ENCODE data around the gene TRDN. TPM values are rescaled to one million over a fixed set of nuclear protein-coding genes. Genes with fewer than 3 reads are reported as not detected.
"Not testable (repeated sequence)": the region's sequence is repeated elsewhere in the genome, so short reads cannot be mapped to it uniquely, and the experiment has no call there.

The TRDN gene
- total and polyA plus RNA-seq, 3 experiments from 2014 or later, result not detected

DNA sequence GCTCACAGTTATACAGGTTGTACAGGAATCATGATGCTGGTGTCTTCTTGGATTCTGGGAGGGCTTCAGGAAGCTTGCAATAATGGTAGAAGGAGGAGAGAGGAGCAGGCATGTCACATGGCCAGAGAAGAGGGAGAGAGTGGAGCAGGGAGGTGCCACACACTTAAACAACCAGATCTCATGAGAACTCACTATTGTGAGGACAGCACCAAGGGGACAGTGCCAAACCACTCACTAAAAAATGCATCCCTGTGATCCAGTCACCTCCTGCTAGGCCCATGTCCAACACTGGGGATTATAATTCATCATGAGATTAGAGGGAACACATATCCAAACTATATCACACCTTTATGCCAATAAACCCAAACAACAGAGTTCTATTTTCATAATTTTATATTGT is 67.2 kb downstream of the TRDN start:
- H3K36me3 ChIP-seq (ENCODE audit: insufficient read depth, low read length), result no peaks in the 10 kb centered on the region
- H3K27ac ChIP-seq (ENCODE audit: low read depth, low read length), result no peak overlapping the region
- H3K9me3 ChIP-seq (ENCODE audit: low read length), result no peaks in the 10 kb centered on the region
- H3K4me1 ChIP-seq (ENCODE audit: insufficient read depth, low read length), result no peaks in the 10 kb centered on the region
- H3K4me3 Mint-ChIP-seq, result no peak overlapping the region
- ChIA-PET CTCF (no interaction called here), POLR2A (no interaction called here)
- H3K27me3 Mint-ChIP-seq, result peaks cover 0 to 2% of the 10 kb centered on the region in 2 donors
- no peaks in the 10 kb centered on the region for H3K27me3 ChIP-seq (ENCODE audit: insufficient read depth, low read length, poor library complexity, severe bottlenecking)
- DNase-seq, result no peak
- H3K4me1 Mint-ChIP-seq, result no peaks in the 10 kb centered on the region
- no peak overlapping the region for H3K4me3 ChIP-seq (ENCODE audit: low read length)
- no peaks in the 10 kb centered on the region for H3K36me3 Mint-ChIP-seq
- peaks cover 0 to 2% (median 0%) of the 10 kb centered on the region in 5 donors for H3K9me3 Mint-ChIP-seq
- no peak overlapping the region for H3K27ac Mint-ChIP-seq

DNA sequence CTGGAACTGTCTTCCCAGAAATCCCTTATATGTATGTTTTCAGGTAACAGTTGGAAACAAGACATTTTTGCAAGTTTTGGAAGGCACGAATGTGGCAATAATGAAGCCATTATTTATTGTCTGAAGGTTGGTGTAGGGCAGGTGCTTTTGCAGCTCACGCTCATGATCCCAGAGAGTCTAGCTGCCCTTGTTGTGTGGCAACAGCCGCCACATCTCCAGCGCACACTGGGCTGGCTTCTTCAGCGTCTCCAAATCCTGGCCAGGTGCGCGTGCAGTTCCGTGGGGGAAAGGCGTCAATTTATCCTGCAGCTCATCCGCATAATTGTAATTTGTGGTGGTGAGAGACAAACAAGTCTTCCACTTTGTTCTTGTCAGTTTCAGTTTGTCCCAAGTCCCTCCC is 71.2 kb downstream of the TRDN start:
- no peak for DNase-seq
- Histone ChIP-seq H3K36me3 (ENCODE audit: insufficient read depth, low read length) (no peaks in the 10 kb centered on the region), H3K27ac (ENCODE audit: low read depth, low read length) (no peak overlapping the region), H3K9me3 (ENCODE audit: low read length) (no peaks in the 10 kb centered on the region), H3K27me3 (ENCODE audit: insufficient read depth, low read length, poor library complexity, severe bottlenecking) (no peaks in the 10 kb centered on the region), H3K4me1 (ENCODE audit: insufficient read depth, low read length) (no peaks in the 10 kb centered on the region), H3K4me3 (ENCODE audit: low read length) (no peak overlapping the region)
- H3K27me3 Mint-ChIP-seq, result peaks cover 0 to 2% of the 10 kb centered on the region in 2 donors
- H3K4me3 Mint-ChIP-seq, result no peak overlapping the region
- ChIA-PET POLR2A (no interaction called here), CTCF (no interaction called here)
- H3K9me3 Mint-ChIP-seq, result peaks cover 0 to 12% (median 5%) of the 10 kb centered on the region in 5 donors
- no peaks in the 10 kb centered on the region for H3K36me3 Mint-ChIP-seq
- no peaks in the 10 kb centered on the region for H3K4me1 Mint-ChIP-seq
- H3K27ac Mint-ChIP-seq, result no peak overlapping the region

- Mint-ChIP-seq H3K36me3 (no peaks in the 10 kb centered on the region), H3K4me3 (no peak overlapping the region), H3K9me3 (peaks cover 0 to 17% (median 8%) of the 10 kb centered on the region in 5 donors), H3K27me3 (peaks cover 0 to 2% of the 10 kb centered on the region in 2 donors), H3K27ac (no peak overlapping the region), H3K4me1 (no peaks in the 10 kb centered on the region)
- DNase-seq, result no peak
- Histone ChIP-seq H3K27me3 (ENCODE audit: insufficient read depth, low read length, poor library complexity, severe bottlenecking) (no peaks in the 10 kb centered on the region), H3K4me1 (ENCODE audit: insufficient read depth, low read length) (no peaks in the 10 kb centered on the region), H3K9me3 (ENCODE audit: low read length) (no peaks in the 10 kb centered on the region), H3K4me3 (ENCODE audit: low read length) (no peak overlapping the region), H3K27ac (ENCODE audit: low read depth, low read length) (no peak overlapping the region), H3K36me3 (ENCODE audit: insufficient read depth, low read length) (no peaks in the 10 kb centered on the region)
- ChIA-PET CTCF (no interaction called here), POLR2A (no interaction called here)
Measured at GRCh38 chr6:123564361-123564760, 72.4 kb downstream of the TRDN start.

GRCh38 chr6:123562677-123563076 is 74.1 kb downstream of the TRDN start:
- no peaks in the 10 kb centered on the region for H3K4me1 ChIP-seq (ENCODE audit: insufficient read depth, low read length)
- peaks cover 0 to 2% of the 10 kb centered on the region in 2 donors for H3K27me3 Mint-ChIP-seq
- H3K9me3 ChIP-seq (ENCODE audit: low read length), result no peaks in the 10 kb centered on the region
- ChIA-PET POLR2A (no interaction called here), CTCF (no interaction called here)
- H3K27me3 ChIP-seq (ENCODE audit: insufficient read depth, low read length, poor library complexity, severe bottlenecking), result no peaks in the 10 kb centered on the region
- no peaks in the 10 kb centered on the region for H3K4me1 Mint-ChIP-seq
- H3K36me3 Mint-ChIP-seq, result no peaks in the 10 kb centered on the region
- no peak overlapping the region for H3K27ac ChIP-seq (ENCODE audit: low read depth, low read length)
- no peak overlapping the region for H3K27ac Mint-ChIP-seq
- DNase-seq, result no peak
- no peak overlapping the region for H3K4me3 ChIP-seq (ENCODE audit: low read length)
- peaks cover 0 to 29% (median 9%) of the 10 kb centered on the region in 5 donors for H3K9me3 Mint-ChIP-seq
- H3K4me3 Mint-ChIP-seq, result no peak overlapping the region
- H3K36me3 ChIP-seq (ENCODE audit: insufficient read depth, low read length), result no peaks in the 10 kb centered on the region

- H3K4me3 Mint-ChIP-seq, result no peak overlapping the region
- H3K27ac ChIP-seq (ENCODE audit: low read depth, low read length), result no peak overlapping the region
- H3K4me3 ChIP-seq (ENCODE audit: low read length), result no peak overlapping the region
- no peaks in the 10 kb centered on the region for H3K27me3 ChIP-seq (ENCODE audit: insufficient read depth, low read length, poor library complexity, severe bottlenecking)
- no peak for DNase-seq
- ChIA-PET POLR2A (no interaction called here), CTCF (no interaction called here)
- H3K27me3 Mint-ChIP-seq, result peaks cover 0 to under 1% of the 10 kb centered on the region in 2 donors
- no peaks in the 10 kb centered on the region for H3K4me1 Mint-ChIP-seq
- H3K36me3 Mint-ChIP-seq, result no peaks in the 10 kb centered on the region
- peaks cover 0 to 29% (median 10%) of the 10 kb centered on the region in 5 donors for H3K9me3 Mint-ChIP-seq
- H3K4me1 ChIP-seq (ENCODE audit: insufficient read depth, low read length), result no peaks in the 10 kb centered on the region
- no peaks in the 10 kb centered on the region for H3K36me3 ChIP-seq (ENCODE audit: insufficient read depth, low read length)
- no peaks in the 10 kb centered on the region for H3K9me3 ChIP-seq (ENCODE audit: low read length)
- no peak overlapping the region for H3K27ac Mint-ChIP-seq
Measured at GRCh38 chr6:123562264-123562663, 74.5 kb downstream of the TRDN start.

GRCh38 chr6:123559816-123560215 is 76.9 kb downstream of the TRDN start:
- H3K27ac Mint-ChIP-seq, H3K27me3 Mint-ChIP-seq, H3K4me1 Mint-ChIP-seq: not testable (repeated sequence)

DNA sequence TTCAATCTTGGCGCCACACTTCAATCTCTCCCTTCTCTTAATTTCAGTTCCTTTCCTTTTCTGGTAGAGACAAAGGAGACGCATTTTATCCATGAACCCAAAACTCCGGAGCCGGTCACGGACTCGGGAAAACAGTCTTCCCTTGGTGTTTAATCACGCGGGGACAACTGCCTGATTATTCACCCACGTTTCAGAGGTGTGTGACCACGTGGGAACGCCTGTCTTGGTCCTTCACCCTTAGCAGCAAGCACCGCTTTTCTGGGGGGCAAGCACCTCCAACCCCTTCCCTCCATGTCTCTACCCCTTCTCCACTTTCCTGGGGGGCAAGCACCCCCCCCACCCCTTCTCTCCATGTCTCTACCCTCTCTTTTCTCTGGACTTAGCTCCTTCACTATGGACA is 79.3 kb downstream of the TRDN start:
- H3K9me3 Mint-ChIP-seq, result peaks cover 5 to 37% (median 13%) of the 10 kb centered on the region in 5 donors
- POLR2A ChIA-PET; H3K4me1 ChIP-seq (ENCODE audit: insufficient read depth, low read length); H3K4me3 Mint-ChIP-seq; CTCF ChIA-PET; H3K27me3 Mint-ChIP-seq; H3K27ac Mint-ChIP-seq; H3K36me3 ChIP-seq (ENCODE audit: insufficient read depth, low read length); H3K4me3 ChIP-seq (ENCODE audit: low read length); H3K4me1 Mint-ChIP-seq; H3K36me3 Mint-ChIP-seq; H3K27ac ChIP-seq (ENCODE audit: low read depth, low read length); DNase-seq; H3K27me3 ChIP-seq (ENCODE audit: insufficient read depth, low read length, poor library complexity, severe bottlenecking); H3K9me3 ChIP-seq (ENCODE audit: low read length): not testable (repeated sequence)

More at GRCh38 chr6:123559816-123560215, 76.9 kb downstream of the TRDN start:
- H3K4me3 Mint-ChIP-seq; H3K4me1 ChIP-seq (ENCODE audit: insufficient read depth, low read length); CTCF ChIA-PET; H3K4me3 ChIP-seq (ENCODE audit: low read length); H3K27ac ChIP-seq (ENCODE audit: low read depth, low read length); POLR2A ChIA-PET; DNase-seq; H3K36me3 ChIP-seq (ENCODE audit: insufficient read depth, low read length); H3K36me3 Mint-ChIP-seq; H3K27me3 ChIP-seq (ENCODE audit: insufficient read depth, low read length, poor library complexity, severe bottlenecking); H3K9me3 ChIP-seq (ENCODE audit: low read length): not testable (repeated sequence)
- H3K9me3 Mint-ChIP-seq, result peaks cover 0 to 37% (median 13%) of the 10 kb centered on the region in 5 donors

- no peak for DNase-seq
- H3K4me1 Mint-ChIP-seq, result no peaks in the 10 kb centered on the region
- H3K27ac ChIP-seq (ENCODE audit: low read depth, low read length), result no peak overlapping the region
- no peaks in the 10 kb centered on the region for H3K36me3 ChIP-seq (ENCODE audit: insufficient read depth, low read length)
- H3K4me3 ChIP-seq (ENCODE audit: low read length), result no peak overlapping the region
- H3K9me3 Mint-ChIP-seq, result peaks cover 2 to 11% (median 6%) of the 10 kb centered on the region in 5 donors
- no peaks in the 10 kb centered on the region for H3K27me3 ChIP-seq (ENCODE audit: insufficient read depth, low read length, poor library complexity, severe bottlenecking)
- H3K4me3 Mint-ChIP-seq, result no peak overlapping the region
- H3K9me3 ChIP-seq (ENCODE audit: low read length), result no peaks in the 10 kb centered on the region
- H3K27me3 Mint-ChIP-seq, result no peaks in the 10 kb centered on the region
- H3K36me3 Mint-ChIP-seq, result no peaks in the 10 kb centered on the region
- H3K4me1 ChIP-seq (ENCODE audit: insufficient read depth, low read length), result no peaks in the 10 kb centered on the region
- POLR2A ChIA-PET, result no interaction called here
- no peak overlapping the region for H3K27ac Mint-ChIP-seq
- CTCF ChIA-PET, result no interaction called here
Measured at GRCh38 chr6:123551939-123552707, 84.6 kb downstream of the TRDN start.

All from CD8-positive, alpha-beta memory T cell (primary cell).